ENCODE data around the gene ZMYND8.

DNA sequence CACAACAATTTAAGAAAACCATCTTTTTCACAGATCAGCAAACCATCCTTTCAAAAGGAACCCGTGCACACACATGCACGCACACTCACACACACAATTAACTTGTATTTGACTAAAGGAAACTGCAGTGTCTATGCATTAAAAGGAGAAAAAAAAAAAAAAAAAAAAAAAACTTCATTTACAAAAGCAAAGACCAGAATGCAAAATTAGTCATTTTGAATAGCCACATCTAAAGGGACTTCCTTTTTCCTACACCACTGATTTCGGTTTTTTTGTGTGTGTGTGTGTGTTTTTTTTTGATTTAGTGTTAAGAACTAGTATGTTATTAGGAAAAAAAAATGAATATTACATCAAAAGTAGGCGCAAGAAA, 6.3 kb downstream of the ZMYND8 start:
- TF ChIP-seq, protein P1, sequence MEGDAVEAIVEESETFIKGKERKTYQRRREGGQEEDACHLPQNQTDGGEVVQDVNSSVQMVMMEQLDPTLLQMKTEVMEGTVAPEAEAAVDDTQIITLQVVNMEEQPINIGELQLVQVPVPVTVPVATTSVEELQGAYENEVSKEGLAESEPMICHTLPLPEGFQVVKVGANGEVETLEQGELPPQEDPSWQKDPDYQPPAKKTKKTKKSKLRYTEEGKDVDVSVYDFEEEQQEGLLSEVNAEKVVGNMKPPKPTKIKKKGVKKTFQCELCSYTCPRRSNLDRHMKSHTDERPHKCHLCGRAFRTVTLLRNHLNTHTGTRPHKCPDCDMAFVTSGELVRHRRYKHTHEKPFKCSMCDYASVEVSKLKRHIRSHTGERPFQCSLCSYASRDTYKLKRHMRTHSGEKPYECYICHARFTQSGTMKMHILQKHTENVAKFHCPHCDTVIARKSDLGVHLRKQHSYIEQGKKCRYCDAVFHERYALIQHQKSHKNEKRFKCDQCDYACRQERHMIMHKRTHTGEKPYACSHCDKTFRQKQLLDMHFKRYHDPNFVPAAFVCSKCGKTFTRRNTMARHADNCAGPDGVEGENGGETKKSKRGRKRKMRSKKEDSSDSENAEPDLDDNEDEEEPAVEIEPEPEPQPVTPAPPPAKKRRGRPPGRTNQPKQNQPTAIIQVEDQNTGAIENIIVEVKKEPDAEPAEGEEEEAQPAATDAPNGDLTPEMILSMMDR (IDR thresholded peaks at IDR 0.05) = no peak
- no peak for TF ChIP-seq ZFX (IDR thresholded peaks at IDR 0.05; ENCODE audit: borderline replicate concordance)
